Lung (tissue), 12 donors: ENCODE data around the gene BCAR1. TPM values are rescaled to one million over a fixed set of nuclear protein-coding genes. Genes with fewer than 3 reads are reported as not detected.

Experiments
- ATAC-seq: fragments of 200-7000 bp; cut with Tn5 transposase; one replicate; pipeline ENCODE4 v1.9.1; 2020; ENCODE audit warnings: moderate number of reproducible peaks; ENCODE audit not compliant: insufficient read depth, low FRiP score
- DNase-seq, 3 donors: peaks; one replicate each; pipeline ENCODE4 v3.0.0-alpha.2; 2013 to 2017
- H3K27ac ChIP-seq, 2 donors: one replicate each; pipeline ENCODE4 v1.5.1; 2013; ENCODE audit warnings: mild to moderate bottlenecking in 2 of 2, moderate library complexity in 2 of 2, control low read depth in 1 of 2, inconsistent platforms in 1 of 2, low read depth in 1 of 2, low read length in 1 of 2
- H3K27me3 ChIP-seq, 3 donors: one replicate each; pipeline ENCODE4 v1.5.1; 2013; ENCODE audit warnings: low read length in 2 of 3; ENCODE audit not compliant: control insufficient read depth in 3 of 3, insufficient read depth in 3 of 3
- H3K36me3 ChIP-seq, 4 donors: one replicate each; pipeline ENCODE4 v1.5.1; 2013; ENCODE audit warnings: low read length in 4 of 4, mild to moderate bottlenecking in 1 of 4, moderate library complexity in 1 of 4; ENCODE audit not compliant: control insufficient read depth in 4 of 4, insufficient read depth in 4 of 4
- H3K4me1 ChIP-seq, 5 donors: one replicate each; pipeline ENCODE4 v1.5.1; 2013; ENCODE audit warnings: low read length in 5 of 5, mild to moderate bottlenecking in 2 of 5, moderate library complexity in 1 of 5; ENCODE audit not compliant: control insufficient read depth in 5 of 5, insufficient read depth in 5 of 5
- H3K4me3 ChIP-seq: one replicate; pipeline ENCODE4 v1.5.1; 2013; ENCODE audit warnings: mild to moderate bottlenecking, control low read depth, moderate library complexity
- H3K9ac ChIP-seq, 2 donors: one replicate each; pipeline ENCODE4 v1.5.1; 2013; ENCODE audit warnings: low read length in 2 of 2, control low read depth in 1 of 2; ENCODE audit not compliant: insufficient read depth in 1 of 2
- H3K9me3 ChIP-seq, 4 donors: one replicate each; pipeline ENCODE4 v1.5.1; 2013; ENCODE audit warnings: low read length in 3 of 4, mild to moderate bottlenecking in 1 of 4, moderate library complexity in 1 of 4; ENCODE audit not compliant: control insufficient read depth in 4 of 4, insufficient read depth in 3 of 4
- CTCF ChIP-seq: IDR thresholded peaks from 2 replicates; pipeline ENCODE4 v1.5.1; 2012; ENCODE audit warnings: mild to moderate bottlenecking; ENCODE audit errors: control extremely low read depth, extremely low read depth
- WGBS, 2 donors: extraction: QIAGEN DNeasy Blood & Tissue Kit; methylation state at CpG; one replicate each; pipeline ENCODE4 v1.1.7; 2013; 5-methylcytosine and 5-hydroxymethylcytosine counted together
- polyA plus RNA-seq, 2 donors: library from polyadenylated mRNA; stranded (reverse); fragments of 200-250 nt; gene quantifications; one replicate each; pipeline ENCODE4 v1.2.1, GENCODE V29; 2013
- total RNA-seq, 2 donors: library from RNA; depleted of rRNA in 1 of 2; stranded (reverse); fragments of >200 nt in 1 of 2; gene quantifications; one replicate each; pipeline ENCODE4 v1.2.1, GENCODE V29; 2014 to 2021
- donor health status: control.
- donor health status: control.
- donor health status: Bipolar disorder and iron deficiency.
- donor health status: healthy.
- donor health status: DM: yes; HTN: yes; CAD: no.

The BCAR1 gene
- total and polyA plus RNA-seq, 4 donors = 37.5 to 70.7 (median 49.9) TPM

DNA sequence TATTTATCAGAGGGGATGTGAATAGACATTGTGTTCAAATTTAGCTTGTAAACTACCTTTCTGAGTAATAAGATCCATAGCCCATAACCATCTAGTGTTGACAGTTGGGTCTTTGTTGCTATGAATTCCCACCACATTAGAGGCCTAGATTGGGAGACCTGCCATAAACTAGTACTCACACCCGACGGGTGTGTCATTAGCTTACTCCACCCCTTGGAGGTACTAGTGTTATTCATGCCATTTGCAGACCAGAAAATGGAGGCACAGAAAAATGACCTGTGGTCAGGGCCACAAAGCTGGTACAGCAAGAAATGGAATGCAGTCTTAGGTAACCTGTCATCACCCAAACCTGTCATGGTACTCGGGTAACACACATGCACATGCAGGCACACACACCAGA is 41.3 kb upstream of the BCAR1 start:
- no peak for TF ChIP-seq CTCF

GRCh38 chr16:75289189-75289588 is 37.8 kb upstream of the BCAR1 start:
- ATAC-seq = no peak
- TF ChIP-seq CTCF = no peak
- peak overlapping the region; percentile 43 to 58 for H3K27ac ChIP-seq

More for the DNA sequence above, 41.3 kb upstream of the BCAR1 start:
- H3K4me1 ChIP-seq = peaks cover 0 to 12% (median 0%) of the 10 kb centered on the region in 5 donors
- no peak overlapping the region for H3K27ac ChIP-seq
- H3K27me3 ChIP-seq = no peaks in the 10 kb centered on the region
- ATAC-seq = no peak
- H3K9me3 ChIP-seq = no peaks in the 10 kb centered on the region
- no peak overlapping the region for H3K9ac ChIP-seq
- WGBS, 2 donors = 95 to 96% methylated on average over 3 of the region's 3 CpGs
- H3K4me3 ChIP-seq = no peak overlapping the region
- DNase-seq = no peak
- peaks cover 6 to 25% (median 19%) of the 10 kb centered on the region in 4 donors for H3K36me3 ChIP-seq

GRCh38 chr16:75288596-75289120 is 37.2 kb upstream of the BCAR1 start:
- H3K4me1 ChIP-seq = peaks cover 0 to 13% (median 0%) of the 10 kb centered on the region in 5 donors
- DNase-seq (no peak), ATAC-seq (no peak)
- WGBS, 2 donors = 76 to 84% methylated on average over 10 of the region's 10 CpGs
- no peaks in the 10 kb centered on the region for H3K27me3 ChIP-seq
- peak overlapping the region; percentile 43 to 58 for H3K27ac ChIP-seq
- H3K9ac ChIP-seq = no peak overlapping the region
- no peak for TF ChIP-seq CTCF
- no peaks in the 10 kb centered on the region for H3K9me3 ChIP-seq
- H3K4me3 ChIP-seq = no peak overlapping the region
- peaks cover 6 to 17% (median 10%) of the 10 kb centered on the region in 4 donors for H3K36me3 ChIP-seq

More at GRCh38 chr16:75289189-75289588, 37.8 kb upstream of the BCAR1 start:
- peaks cover 6 to 20% (median 10%) of the 10 kb centered on the region in 4 donors for H3K36me3 ChIP-seq
- no peak overlapping the region for H3K9ac ChIP-seq
- peak in 2 of 3 donors; percentile 35 to 45 for DNase-seq
- H3K27me3 ChIP-seq = no peaks in the 10 kb centered on the region
- no peak overlapping the region for H3K4me3 ChIP-seq
- peaks cover 0 to 13% (median 0%) of the 10 kb centered on the region in 5 donors for H3K4me1 ChIP-seq
- H3K9me3 ChIP-seq = no peaks in the 10 kb centered on the region

DNA sequence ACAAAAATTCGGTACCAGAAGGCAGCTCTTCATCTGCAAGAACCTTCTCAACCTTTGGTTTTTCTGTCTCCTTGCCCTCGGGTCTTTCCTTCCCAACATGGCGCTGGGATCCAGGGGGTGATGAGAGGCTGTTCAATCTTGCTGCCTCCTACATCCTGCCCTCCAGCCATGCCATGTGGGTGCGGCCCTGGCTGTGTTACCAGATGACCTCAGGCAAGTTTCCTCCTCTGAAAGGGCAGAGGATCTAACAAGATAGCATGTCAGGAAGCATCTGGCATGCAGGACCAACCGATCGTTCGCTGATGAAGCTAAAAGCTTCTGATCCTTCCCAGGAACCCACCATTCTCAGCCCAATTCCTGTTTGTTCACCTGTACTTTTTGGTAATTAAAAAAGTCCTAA is 36.8 kb upstream of the BCAR1 start:
- peak overlapping the region; percentile 43 to 58 for H3K27ac ChIP-seq
- ATAC-seq = no peak

More for the DNA sequence above, 36.8 kb upstream of the BCAR1 start:
- 66 to 80% methylated on average over 7 of the region's 7 CpGs for WGBS, 2 donors
- H3K4me1 ChIP-seq = peaks cover 0 to 13% (median 0%) of the 10 kb centered on the region in 5 donors
- no peaks in the 10 kb centered on the region for H3K27me3 ChIP-seq
- no peak for DNase-seq
- H3K36me3 ChIP-seq = peaks cover 6 to 17% (median 9%) of the 10 kb centered on the region in 4 donors
- H3K4me3 ChIP-seq = no peak overlapping the region
- no peaks in the 10 kb centered on the region for H3K9me3 ChIP-seq
- no peak for TF ChIP-seq CTCF
- no peak overlapping the region for H3K9ac ChIP-seq
